Amygdala (tissue), 56 donors: ENCODE results near the gene INSM1.
A peak's percentile ranks its signal among the peaks of the same experiment; 100 is the strongest.

ENCODE experiments used
- DNase-seq, 56 donors: peaks; one replicate each; lab custom pipeline; 2025; lab: John Stamatoyannopoulos, UW

The INSM1 gene

DNA sequence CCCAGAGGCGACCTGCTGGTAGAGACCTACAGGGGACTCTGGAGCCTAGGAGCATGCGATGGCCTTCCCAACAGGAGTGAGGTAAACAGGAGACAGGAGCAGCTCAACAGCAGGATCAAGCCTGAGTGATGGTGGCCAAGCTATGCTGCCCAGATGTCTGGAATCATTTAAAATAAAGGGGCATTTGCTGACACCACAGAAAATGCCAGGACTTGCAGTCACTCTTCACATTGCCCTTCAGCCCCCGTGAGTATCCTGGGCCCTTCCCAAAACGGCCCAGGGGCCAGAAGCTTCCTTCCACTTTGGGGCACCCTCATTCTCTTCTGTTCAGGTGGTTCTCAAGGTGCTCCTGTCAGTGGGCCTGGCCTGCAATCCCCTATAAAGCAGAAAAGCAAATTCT, 23.2 kb downstream of the INSM1 start:
- no peak for DNase-seq

DNA sequence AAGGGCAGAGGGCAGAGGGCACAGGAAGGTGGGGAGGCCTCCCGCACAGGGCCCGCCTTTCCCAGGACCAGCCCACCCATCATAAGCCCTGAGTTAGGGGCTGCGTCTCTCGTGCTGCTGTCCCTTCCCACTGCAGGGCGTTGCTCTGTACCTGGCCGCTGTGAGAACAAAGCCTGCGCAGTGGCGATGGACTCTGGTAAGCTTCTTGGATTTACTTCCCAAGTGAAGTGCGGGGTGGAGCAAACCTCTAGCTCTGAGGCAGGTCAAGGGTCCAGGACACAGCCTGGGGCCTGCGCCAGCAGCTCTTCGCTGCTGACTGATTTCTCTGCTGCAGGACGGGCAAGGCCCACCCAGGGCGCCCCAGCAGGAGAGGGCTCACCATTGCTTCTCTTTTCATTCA, 23.9 kb downstream of the INSM1 start:
- DNase-seq: no peak

DNA sequence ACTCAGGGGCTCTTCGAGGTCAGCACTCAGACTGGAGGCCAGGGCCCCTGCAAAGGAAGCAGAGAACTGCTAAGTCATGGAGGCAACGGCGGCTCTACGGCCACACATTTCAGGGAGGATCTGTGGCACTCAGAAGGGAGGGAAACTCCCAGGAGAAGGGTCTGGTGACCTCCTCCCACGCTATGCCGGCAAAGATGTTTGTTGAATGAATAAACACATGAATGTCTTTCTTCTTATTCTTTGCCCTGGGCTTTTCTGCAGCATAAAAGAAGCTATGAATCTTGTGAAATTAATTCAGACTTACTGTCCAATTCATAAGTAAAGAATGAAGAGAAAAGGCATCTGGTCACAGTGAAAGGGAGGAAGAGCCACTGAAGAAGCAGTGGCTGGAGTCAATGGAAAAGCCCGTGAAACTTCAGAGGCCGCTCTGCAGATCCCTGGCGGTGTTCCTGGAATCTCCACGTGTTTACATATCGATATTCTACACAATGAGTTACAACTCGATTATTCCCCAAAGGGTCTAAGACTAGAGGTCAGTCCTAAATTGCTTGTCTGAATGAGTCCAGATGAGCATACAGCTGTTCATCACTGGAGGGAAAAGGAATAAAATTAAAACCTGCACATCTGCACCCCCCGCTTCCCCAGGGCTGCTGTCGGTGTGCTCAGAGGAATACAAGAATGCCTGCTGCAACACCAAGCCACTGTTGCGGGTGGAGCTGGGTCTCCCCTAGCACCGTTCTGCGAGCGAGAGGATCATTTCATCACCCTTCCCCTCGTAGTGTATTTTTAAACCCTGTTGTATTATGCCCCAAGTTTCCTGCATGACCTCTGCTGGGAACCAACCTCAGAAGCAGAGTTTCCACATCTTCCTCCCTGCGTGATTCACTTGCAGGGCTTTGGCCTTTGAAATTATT, 25.6 kb downstream of the INSM1 start:
- no peak for DNase-seq

DNA sequence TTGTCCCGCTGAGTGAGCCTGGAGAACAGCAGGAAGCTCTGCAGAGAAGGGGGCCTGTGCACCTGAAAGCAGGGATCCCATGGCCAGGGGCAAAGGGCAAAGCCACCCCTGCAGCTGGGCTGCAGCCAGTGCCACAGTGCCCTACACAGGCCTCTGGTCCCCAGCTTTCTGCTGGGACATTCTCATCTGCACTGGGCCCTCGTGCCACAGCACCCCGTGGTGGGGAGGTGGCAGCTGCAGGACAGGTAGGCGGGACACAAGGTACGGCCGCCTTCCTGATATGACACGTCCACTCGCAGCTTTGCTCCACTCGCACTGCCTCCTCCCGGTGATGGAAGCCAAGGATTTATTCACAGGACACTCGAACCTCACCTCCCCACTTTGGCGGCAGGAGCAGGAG, 27.2 kb downstream of the INSM1 start:
- DNase-seq: no peak

DNA sequence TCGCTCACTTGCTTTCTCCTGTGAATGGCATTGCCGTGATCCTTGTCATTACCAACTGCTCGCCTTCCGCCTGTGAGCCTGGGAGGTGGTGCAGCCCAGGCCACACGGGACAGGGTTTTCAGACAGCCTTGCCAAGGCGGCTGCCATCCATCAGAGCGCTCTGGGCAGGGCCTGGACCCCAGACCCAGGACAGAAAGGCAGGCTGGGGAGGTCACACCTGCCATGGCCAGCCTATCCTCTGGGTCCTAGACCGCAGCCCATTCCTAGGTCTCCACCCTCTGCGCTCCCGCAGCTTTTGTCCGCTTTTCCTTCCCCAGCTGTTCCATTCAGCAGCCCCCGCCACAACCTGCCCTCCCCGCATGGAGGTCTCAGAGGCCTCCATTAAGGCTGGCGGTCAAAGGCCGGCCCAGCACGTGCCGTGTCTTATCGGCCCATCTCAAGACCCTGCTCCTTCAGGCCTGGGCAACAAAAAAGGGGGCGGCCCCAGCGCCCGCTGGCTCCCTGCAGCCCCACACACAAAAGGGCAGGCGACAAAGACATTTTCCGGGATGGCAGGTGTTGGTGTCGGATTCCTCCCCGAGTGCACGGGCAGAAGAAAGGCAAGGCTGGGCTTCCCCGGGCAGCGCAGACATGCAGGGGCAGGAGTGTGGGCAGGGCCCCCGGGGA, 28.1 kb downstream of the INSM1 start:
- no peak for DNase-seq

DNA sequence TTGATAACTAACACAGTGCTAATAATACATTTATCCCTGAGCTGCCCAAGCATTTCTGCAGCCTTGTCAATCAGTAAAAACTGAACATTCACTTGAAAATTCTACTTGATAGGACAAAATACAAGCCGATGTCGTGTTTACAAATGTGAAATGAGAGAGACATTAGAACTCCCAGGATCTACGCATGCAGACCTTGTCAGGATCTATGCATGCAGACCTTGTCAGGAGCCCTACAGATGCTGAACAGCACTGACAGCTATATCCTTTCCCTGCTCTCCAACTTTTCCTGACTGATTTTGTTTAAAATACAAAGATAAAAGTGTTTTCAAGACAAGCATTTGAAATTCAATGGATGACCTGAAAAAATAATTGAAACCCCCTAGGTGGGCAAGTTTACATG, 28.9 kb downstream of the INSM1 start:
- DNase-seq: no peak

DNA sequence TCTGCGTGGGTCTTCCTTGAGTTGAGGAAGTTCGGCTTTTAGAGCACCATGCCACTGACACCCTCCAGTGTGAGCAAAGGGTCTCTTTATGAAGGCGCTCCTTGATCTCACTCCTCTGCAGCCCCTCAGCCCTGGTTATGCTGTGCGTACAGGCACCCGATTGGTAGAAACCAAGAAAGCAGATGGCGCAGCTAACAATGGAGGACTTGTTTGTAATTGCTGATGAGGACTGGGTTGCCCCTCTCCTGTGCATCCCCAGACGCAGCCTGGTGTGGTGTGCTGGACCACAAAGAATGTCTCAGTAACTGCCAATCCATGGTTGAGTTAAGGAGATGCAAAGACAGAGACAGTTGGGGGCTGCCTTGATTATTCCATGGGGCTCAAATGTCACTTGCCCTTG, 30.2 kb downstream of the INSM1 start:
- peak in 3 of 56 donors; percentile 6 to 19 (median 8) for DNase-seq

DNA sequence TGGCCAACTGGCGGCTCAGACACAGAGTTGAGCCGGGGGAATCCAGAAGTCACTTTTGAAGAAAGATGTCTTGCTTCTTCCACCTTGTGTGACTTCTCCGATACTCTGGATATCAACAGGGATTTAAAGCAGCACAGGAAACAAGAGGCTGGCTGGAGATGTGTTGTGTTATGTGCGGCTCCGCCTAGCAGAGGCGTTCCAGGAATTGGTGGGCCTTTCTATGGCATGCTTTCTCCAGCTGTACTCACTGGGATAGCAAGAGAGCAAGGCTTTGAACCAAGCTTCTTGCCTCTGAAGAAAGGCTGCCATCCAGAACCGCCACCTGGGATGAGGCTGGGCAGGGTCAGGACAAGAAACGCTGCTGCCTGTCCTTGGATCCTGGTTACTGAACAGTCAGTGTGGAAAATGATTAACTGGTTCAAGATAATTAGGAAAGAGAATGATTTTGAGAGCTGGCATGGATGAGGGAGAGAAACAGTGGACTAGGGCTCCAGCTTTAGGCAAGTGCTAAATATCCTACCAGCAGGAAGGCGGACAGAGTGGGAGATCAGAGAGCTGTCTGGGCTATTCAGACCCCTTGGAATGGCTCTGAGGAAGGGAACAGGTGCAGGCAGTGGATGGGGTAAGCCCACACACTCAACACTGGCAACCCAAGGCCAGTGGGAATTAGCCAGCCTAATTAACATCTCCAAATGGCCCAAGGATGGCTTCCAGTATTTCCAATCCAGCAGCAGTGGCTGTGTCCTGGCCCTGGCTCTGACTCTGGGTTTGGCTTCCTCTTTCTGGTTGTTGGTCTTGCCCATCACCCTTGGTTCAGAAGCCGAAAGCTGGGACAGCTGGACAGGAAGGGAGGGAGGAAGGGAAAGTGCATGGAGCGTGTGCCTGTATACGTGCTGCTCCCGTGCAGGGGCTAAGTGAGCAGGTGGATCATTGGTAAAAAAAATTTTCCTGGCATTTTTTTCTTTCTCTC, 31.9 kb downstream of the INSM1 start:
- no peak for DNase-seq

DNA sequence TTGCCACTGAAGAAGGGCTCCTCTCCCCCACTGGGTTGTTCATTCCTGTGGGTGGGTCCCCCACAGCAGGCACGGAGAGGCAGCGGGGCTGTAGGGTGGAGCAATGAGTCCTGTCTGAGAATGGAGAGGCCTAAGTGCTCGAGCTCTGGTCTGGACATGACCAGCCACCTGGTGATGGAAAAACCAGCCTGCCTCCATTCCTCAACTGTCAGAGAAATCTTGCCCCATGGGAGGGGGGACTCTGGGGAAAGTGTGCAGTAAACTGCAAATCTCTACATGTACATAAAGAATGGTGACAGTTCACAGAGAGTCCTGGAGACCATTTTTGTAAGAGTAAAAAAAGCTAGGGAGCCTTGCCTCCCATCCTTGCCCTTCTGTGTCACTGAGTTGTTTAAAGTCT, 34.1 kb downstream of the INSM1 start:
- DNase-seq: no peak

DNA sequence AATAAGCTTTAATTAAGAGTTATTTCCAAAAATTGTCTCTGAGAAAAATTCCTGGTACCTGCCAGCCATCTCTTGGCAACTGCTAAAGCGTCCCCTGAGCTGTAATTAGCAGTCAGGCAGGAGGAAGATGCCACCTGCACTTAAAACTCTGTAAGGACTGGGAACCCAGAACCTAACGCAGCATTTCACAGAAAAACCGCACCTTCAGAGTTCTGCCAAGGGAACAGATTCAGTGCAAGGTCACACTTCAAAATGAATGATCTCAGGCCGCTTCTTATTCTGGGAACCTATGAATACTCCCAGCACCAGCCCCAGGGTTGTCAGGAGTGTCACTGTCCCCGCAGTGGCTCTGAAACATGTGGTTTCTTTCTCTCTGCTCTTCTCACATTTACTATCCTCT, 36.7 kb downstream of the INSM1 start:
- DNase-seq: no peak

DNA sequence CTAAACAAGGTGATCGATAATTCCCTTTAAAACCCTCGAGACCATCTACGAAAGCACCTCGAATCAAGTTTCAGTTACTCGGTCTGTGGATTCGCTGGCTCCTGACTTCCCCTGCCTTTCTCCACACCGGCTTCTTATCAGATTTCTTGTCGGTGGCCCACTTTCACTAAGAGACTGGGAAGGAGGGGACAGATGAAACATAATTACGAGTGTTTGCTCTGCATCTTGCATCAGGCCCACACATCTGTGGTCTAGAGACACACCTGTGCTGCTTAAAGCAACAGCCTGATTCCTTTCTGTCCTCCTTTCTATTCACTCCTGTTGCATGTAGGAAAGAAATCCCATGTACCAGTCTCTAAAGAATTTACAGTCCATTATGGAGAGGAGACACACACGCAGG, 37.7 kb downstream of the INSM1 start:
- DNase-seq: no peak

DNA sequence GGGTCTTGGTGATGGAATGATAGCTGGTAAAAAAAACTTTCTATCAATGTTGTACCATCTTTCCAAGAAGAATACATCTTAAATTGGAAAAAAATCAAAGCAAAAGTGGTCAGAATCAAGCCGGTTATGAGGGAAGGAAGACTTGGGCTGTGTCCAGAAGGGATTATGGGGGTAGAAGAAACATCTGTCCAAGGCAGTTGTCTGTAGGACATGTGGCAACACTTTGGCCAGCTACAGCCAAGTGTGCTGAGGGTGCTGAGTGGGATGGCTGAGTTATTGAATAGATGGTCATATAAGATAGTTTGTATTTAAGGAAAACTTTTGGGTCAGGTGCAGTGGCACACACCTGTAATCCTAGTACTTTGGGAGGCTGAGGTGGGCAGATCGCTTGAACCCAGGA, 38.4 kb downstream of the INSM1 start:
- no peak for DNase-seq

DNA sequence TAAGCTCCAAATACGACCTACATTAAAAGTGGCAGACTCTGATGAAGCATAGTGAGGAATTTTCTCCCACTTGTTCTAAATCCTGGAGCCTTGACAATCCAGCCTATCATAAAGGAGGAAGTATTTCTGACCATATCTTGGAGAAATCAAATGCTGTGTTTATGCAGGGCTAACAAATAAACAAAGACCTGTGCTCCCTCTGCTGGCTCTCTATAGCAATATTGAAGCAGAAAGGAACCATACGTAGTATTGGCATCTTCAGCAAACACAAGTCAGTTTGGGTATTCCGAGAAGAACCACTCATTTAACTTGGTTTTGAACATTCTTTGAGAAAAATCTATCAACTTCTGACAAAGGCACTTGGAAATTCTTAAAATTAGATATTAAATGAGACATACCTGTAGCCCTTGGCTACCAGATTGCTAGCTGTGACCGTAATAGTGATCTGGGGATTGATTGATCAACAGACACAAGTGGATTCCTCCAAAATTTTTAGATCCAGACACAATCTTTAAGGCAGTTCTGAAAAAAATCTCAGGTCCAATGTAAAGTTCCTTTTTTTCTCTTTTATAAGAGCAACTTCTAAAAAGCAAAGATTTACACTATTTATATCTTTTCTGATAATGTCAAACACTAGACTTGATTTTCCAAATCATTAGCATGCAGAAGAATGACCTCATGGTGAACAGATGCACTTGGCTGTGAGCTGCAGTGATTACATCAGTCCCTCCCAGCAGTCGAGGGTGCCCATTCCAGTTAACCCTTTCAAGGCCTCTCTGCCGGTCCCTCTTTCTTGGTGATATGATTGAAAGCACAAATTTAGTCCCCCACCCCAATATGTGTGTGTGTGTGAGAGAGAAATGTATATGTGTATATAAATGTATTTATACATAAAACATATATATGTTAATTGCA, 40.2 kb downstream of the INSM1 start:
- peak in 26 of 56 donors; percentile 4 to 67 (median 30) for DNase-seq

DNA sequence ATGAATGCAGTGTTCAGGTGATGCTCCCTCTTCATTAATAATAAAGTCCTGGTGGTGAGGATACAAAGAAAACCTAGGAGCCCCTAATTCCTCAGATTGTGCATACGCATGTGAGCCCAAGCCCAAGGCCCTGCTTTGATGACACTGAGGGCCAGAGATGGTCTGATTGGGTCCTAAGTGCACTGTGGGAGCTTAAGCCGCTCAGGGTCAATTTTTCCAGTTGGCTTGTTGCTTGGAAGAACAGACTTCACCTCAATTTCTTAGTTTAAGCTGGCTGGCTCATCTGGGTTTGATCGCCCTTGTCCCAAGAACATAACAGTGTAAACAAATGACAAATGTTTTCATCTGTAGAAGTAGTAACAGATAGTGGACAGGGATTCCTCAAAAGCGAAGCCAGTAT, 41.4 kb downstream of the INSM1 start:
- DNase-seq: no peak

DNA sequence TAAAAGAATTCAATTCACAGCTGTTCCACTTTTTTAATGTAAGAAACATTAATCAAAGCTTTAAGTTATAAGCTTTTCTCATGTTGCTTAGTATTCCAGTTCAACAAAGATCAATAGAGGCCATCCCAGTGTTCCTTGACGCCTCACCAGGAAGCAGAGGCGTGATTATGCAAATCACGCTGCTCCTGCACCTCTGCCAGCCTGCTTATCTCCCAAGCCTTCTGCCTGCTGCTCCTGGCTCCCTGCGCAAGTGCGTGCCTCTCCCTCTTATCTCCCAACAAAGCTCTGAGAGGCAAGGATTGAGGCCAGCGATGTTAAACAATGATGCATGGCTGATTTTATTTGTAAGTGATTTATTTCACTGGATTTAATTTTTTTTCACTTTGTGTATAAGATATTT, 42.8 kb downstream of the INSM1 start:
- DNase-seq: peak in 22 of 56 donors; percentile 6 to 48 (median 18)

DNA sequence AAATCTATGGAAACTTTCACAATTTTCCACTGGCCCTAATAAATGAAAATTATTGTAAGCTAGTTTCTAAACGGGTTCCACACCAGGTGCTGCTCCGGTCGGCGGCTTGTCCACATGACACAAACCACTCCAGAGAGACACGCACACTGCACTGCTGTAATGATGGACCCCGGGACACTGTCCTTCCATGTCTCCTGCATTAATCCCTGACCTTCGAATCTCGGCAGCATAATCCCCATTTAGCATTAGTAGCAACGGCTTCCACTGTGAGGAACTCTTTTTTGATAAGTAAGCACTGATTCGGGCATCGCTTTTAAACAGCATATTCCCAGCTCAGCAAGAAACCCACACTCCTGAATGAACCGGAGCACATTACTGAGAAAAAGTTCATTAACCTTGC, 43.5 kb downstream of the INSM1 start:
- peak in 3 of 56 donors; percentile 5 to 11 (median 10) for DNase-seq

DNA sequence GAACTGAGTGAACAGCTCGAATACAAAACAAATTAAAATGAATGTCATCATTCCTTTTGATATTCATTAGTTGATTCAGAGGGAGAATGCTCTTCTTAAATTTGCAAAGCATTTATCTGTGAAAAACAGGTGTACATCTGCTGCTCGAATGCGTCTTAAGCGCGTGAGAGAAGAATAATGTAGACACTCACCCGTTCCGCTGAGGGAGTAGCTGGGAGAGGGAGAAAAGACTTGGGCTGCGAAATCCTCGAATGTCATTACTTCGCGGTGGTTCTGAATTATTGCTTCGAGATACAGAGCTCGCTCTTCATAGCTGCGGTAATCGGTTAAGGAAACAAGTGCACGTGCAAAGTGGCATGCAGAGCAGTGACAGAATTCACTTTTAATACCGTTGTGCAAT, 43.9 kb downstream of the INSM1 start:
- no peak for DNase-seq

DNA sequence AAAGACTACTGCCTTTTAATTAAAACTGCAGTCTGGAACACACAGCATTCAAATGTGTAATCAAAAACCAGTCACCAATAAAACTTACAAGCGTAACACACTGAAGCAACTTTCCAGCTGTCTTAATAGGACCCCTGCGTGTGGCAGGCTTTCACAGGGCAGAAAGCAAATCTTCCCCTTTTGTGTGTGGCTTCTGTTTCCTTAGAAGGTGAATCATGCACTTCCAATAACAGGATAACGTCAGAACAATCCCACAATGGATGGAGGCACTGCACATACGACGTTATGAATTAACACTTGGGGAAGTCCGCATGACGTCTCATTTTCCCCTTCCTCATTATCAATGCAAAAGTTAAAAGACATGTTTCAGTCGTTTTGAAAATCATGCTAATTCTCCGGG, 44.8 kb downstream of the INSM1 start:
- no peak for DNase-seq

DNA sequence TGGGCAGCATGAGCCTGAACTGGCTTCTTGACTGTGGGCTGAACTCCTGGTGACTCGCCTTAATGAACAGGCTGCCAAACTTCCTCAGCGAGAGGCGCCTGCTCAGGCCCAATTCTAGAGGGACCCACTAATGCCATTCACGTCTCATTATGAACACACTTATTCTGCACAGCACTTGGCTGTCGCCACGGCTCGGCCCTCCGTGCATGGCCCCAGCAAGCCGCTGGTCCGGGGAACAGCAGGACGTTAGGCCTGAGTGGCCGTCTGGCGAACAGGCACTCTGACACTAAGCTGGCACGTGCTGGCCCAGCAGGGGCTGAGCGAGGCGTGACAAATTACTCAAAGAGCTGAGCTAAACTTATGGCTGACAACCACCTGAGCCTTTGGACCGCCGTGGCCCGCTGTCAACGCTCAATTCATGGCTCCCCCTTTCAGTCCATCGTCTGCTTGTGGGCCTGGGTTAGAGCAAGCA, 45.9 kb downstream of the INSM1 start:
- peak in 16 of 56 donors; percentile 12 to 60 (median 27) for DNase-seq
